ENCODE measurements around the gene NLGN4Y. TPM values are rescaled to one million over a fixed set of nuclear protein-coding genes. Genes with fewer than 3 reads are reported as not detected.

NLGN4Y gene
- total RNA-seq, 2 donors from 2014 or later: not detected

DNA sequence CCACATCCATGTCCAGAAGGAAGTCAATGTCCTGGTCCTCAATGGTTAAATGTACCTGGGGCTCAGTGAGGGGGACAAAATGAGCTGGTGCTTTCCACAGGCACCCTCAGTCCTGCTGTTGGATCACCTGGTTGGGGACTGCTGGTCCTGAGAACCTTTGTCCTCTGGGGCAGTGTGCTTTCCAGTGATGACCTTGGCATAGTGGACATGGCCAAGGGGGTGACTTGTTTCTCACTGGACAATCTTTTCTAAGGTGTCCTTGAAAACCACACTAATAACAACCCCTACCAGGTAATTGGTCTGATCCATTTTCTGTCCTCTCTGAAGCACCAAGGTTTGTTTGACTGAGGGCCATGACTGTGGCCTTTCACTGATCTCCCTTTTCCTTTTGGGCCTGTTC, 294.1 kb downstream of the NLGN4Y start:
- H3K36me3 ChIP-seq (replicated peaks in 1 of 2; ENCODE audit: insufficient read depth in 1 of 2, low read depth in 2 of 2): no peaks in the 10 kb centered on the region
- H3K4me3 ChIP-seq: no peak overlapping the region
- no peaks in the 10 kb centered on the region for H3K9me3 ChIP-seq
- no peak for ATAC-seq
- no peaks in the 10 kb centered on the region for H3K4me1 ChIP-seq
- TF ChIP-seq POLR2A (IDR thresholded peaks at IDR 0.05) (no peak), CTCF (IDR thresholded peaks at IDR 0.05) (no peak)
- H3K27ac ChIP-seq: no peak overlapping the region
- intact Hi-C loops (cut with DNase I): no loop called here
- H3K27me3 ChIP-seq: no peaks in the 10 kb centered on the region
- DNase-seq: no peak

DNA sequence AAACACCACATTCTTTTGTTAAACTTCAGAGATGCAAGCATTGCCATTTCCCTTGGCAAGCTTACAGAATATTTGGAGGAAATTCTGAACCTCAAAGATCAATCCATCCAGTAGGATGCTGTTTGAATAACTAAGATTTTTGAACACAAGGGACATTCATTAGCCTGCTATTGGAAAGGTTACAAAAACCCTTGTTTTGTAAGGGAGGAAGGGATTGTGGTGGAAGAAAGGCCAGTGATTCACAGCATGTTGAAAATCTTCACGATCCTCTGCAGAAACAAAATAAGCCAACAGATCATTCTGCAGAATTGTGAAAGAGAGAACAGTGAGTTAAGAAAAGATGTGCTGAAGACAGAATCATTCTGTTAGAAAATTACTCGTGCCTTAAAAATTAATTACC, 297.9 kb downstream of the NLGN4Y start:
- 31 to 45% methylated on average over 2 of the region's 2 CpGs for WGBS, 2 donors
- no peaks in the 10 kb centered on the region for H3K4me1 ChIP-seq
- ATAC-seq (no peak), DNase-seq (no peak)
- no peaks in the 10 kb centered on the region for H3K36me3 ChIP-seq (replicated peaks in 1 of 2; ENCODE audit: insufficient read depth in 1 of 2, low read depth in 2 of 2)
- H3K27me3 ChIP-seq: no peaks in the 10 kb centered on the region
- intact Hi-C loops (cut with DNase I): no loop called here
- no peaks in the 10 kb centered on the region for H3K9me3 ChIP-seq
- TF ChIP-seq POLR2A (IDR thresholded peaks at IDR 0.05): no peak
- TF ChIP-seq CTCF (IDR thresholded peaks at IDR 0.05): no peak
- no peak overlapping the region for H3K27ac ChIP-seq
- H3K4me3 ChIP-seq: no peak overlapping the region

- intact Hi-C loops (cut with DNase I): no loop called here
- Histone ChIP-seq H3K36me3 (replicated peaks in 1 of 2; ENCODE audit: insufficient read depth in 1 of 2, low read depth in 2 of 2) (no peaks in the 10 kb centered on the region), H3K9me3 (no peaks in the 10 kb centered on the region), H3K27me3 (no peaks in the 10 kb centered on the region), H3K4me3 (no peak overlapping the region), H3K4me1 (no peaks in the 10 kb centered on the region), H3K27ac (no peak overlapping the region)
- 38% methylated on average over 1 of the region's 1 CpG for whole genome bisulfite sequencing, 2 donors
- DNase-seq (no peak), ATAC-seq (no peak)
- TF ChIP-seq POLR2A (IDR thresholded peaks at IDR 0.05) (no peak), CTCF (IDR thresholded peaks at IDR 0.05) (no peak)
Observed at GRCh38 chrY:14822906-14823305, 298.6 kb downstream of the NLGN4Y start.

DNA sequence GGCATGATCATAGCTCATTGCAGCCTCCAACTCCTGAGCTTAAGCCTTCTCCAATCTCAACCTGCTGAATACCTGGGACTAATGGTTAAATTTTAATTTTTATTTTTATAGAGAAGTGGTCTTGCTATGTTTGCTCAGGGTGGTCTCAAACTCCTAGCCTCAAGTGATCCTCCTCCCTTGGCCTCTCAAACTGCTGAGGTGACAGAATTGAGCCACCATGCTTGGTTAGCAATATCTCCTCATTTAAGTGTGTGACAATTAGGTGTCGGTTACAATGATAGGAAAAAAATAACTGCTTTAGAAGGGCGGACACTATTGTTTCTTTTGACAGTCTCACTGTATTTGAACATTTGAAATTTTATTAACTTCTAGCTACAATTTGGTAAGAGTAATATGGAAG, 300.3 kb downstream of the NLGN4Y start:
- TF ChIP-seq CTCF (IDR thresholded peaks at IDR 0.05) (no peak), POLR2A (IDR thresholded peaks at IDR 0.05) (no peak)
- H3K27me3 ChIP-seq: no peaks in the 10 kb centered on the region
- 57 to 61% methylated on average over 2 of the region's 2 CpGs for WGBS, 2 donors
- H3K4me3 ChIP-seq: no peak overlapping the region
- H3K4me1 ChIP-seq: no peaks in the 10 kb centered on the region
- no peak for ATAC-seq
- DNase-seq: no peak
- H3K27ac ChIP-seq: no peak overlapping the region
- H3K36me3 ChIP-seq (replicated peaks in 1 of 2; ENCODE audit: insufficient read depth in 1 of 2, low read depth in 2 of 2): no peaks in the 10 kb centered on the region
- intact Hi-C loops (cut with DNase I): no loop called here
- no peaks in the 10 kb centered on the region for H3K9me3 ChIP-seq

DNA sequence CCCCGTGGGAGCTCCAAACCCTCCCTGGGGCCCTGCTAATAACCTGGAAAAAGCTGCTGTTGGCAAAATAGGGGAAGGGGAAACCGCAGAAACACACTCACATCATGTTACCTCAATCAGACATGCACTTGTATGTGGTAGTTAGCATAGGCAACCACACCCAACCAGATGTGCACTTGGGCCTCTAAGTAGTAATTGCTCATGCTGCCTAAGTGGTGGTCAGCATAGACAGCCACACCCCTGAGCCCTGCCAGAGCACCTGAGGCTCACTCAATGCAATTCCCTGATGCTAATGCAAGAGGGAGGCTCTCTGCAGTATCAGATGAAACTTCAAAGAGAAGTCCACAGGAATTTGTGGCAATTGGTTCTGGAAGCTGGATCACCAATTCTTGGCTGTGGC, 301.4 kb downstream of the NLGN4Y start:
- DNase-seq (no peak), ATAC-seq (no peak)
- Histone ChIP-seq H3K27me3 (no peaks in the 10 kb centered on the region), H3K4me1 (no peaks in the 10 kb centered on the region), H3K4me3 (no peak overlapping the region), H3K9me3 (no peaks in the 10 kb centered on the region), H3K27ac (no peak overlapping the region), H3K36me3 (replicated peaks in 1 of 2; ENCODE audit: insufficient read depth in 1 of 2, low read depth in 2 of 2) (no peaks in the 10 kb centered on the region)
- TF ChIP-seq CTCF (IDR thresholded peaks at IDR 0.05) (no peak), POLR2A (IDR thresholded peaks at IDR 0.05) (no peak)
- 40 to 57% methylated on average over 1 to 2 of the region's 2 CpGs for WGBS, 2 donors
- intact Hi-C loops (cut with DNase I): no loop called here
